Activated CD8-positive, alpha-beta memory T cell treated with anti-CD3 and anti-CD28 coated beads, Interleukin-2, amount 50 U/mL, for 24 hours (primary cell): ENCODE data around the gene KCNIP1.

ENCODE experiments used
- DNase-seq: peaks from one replicate; pipeline ENCODE4 v3.0.0-alpha.2; 2020; ENCODE audit errors: extremely low read depth

KCNIP1 gene

GRCh38 chr5:170483701-170484458 is 19.9 kb upstream of the KCNIP1 start:
- DNase-seq = no peak

GRCh38 chr5:170484459-170484831 is 19.4 kb upstream of the KCNIP1 start:
- DNase-seq = no peak

- DNase-seq = no peak
These were observed 18.8 kb upstream of the KCNIP1 start for GRCh38 chr5:170484847-170485615.

- DNase-seq = no peak
These were observed 18.3 kb upstream of the KCNIP1 start for GRCh38 chr5:170485616-170485911.

- DNase-seq = no peak
These were observed 17.4 kb upstream of the KCNIP1 start for GRCh38 chr5:170486371-170486770.

- no peak for DNase-seq
These were observed 15.2 kb upstream of the KCNIP1 start for GRCh38 chr5:170488570-170488969.

GRCh38 chr5:170489199-170489598 is 14.6 kb upstream of the KCNIP1 start:
- DNase-seq = no peak

GRCh38 chr5:170490381-170490780 is 13.4 kb upstream of the KCNIP1 start:
- no peak for DNase-seq

GRCh38 chr5:170491479-170491878 is 12.3 kb upstream of the KCNIP1 start:
- DNase-seq = no peak

- no peak for DNase-seq
These were observed 10.6 kb upstream of the KCNIP1 start for GRCh38 chr5:170493028-170493820.

GRCh38 chr5:170494041-170494440 is 9.8 kb upstream of the KCNIP1 start:
- DNase-seq = no peak

- no peak for DNase-seq
These were observed 7.8 kb upstream of the KCNIP1 start for GRCh38 chr5:170495825-170496661.

GRCh38 chr5:170496662-170497028 is 7.2 kb upstream of the KCNIP1 start:
- no peak for DNase-seq

- DNase-seq = no peak
These were observed 6.3 kb upstream of the KCNIP1 start for GRCh38 chr5:170497311-170498038.

- DNase-seq = no peak
These were observed 4.9 kb upstream of the KCNIP1 start for GRCh38 chr5:170498811-170499351.

GRCh38 chr5:170499621-170500020 is 4.2 kb upstream of the KCNIP1 start:
- no peak for DNase-seq

GRCh38 chr5:170501361-170501760 is 2.5 kb upstream of the KCNIP1 start:
- DNase-seq = no peak

- DNase-seq = no peak
These were observed 1.9 kb upstream of the KCNIP1 start for GRCh38 chr5:170501931-170502330.

GRCh38 chr5:170504616-170505266 is 921 bp downstream of the KCNIP1 start:
- DNase-seq = no peak

- DNase-seq = no peak
These were observed 4.2 kb downstream of the KCNIP1 start for GRCh38 chr5:170508036-170508435.
